NCI-H82 treated with DMSO at 0.1 percent for 48 hours (cell line): Measurements from ENCODE around the gene TM9SF1.
"Not testable (repeated sequence)": the region's sequence is repeated elsewhere in the genome, so short reads cannot be mapped to it uniquely, and the experiment has no call there.

Experiments used
- DNase-seq: peaks from one replicate; lab custom pipeline; 2025; ENCODE audit not compliant: unreplicated experiment; lab: John Stamatoyannopoulos, UW

TM9SF1 gene

GRCh38 chr14:24224618-24225071 lies 29.4 kb upstream of the TM9SF1 start:
- DNase-seq: no peak

- DNase-seq: not testable (repeated sequence)
Observed at GRCh38 chr14:24222987-24223386, 27.7 kb upstream of the TM9SF1 start.

- DNase-seq: no peak
Observed at GRCh38 chr14:24219521-24219920, 24.3 kb upstream of the TM9SF1 start.

GRCh38 chr14:24219080-24219479 lies 23.8 kb upstream of the TM9SF1 start:
- DNase-seq: no peak

- DNase-seq: not testable (repeated sequence)
Observed at GRCh38 chr14:24216876-24217275, 21.6 kb upstream of the TM9SF1 start.

- DNase-seq: no peak
Observed at GRCh38 chr14:24216345-24216699, 21.1 kb upstream of the TM9SF1 start.

- peak; percentile 48 for DNase-seq
Observed at GRCh38 chr14:24215495-24216344, 20.5 kb upstream of the TM9SF1 start, which contains the start of gene MDP1. MDP1 (minus strand) TSS chr14:24216066; CDS start chr14:24215955, 111 bp downstream.

- DNase-seq: no peak
Observed at GRCh38 chr14:24213866-24214662, 18.8 kb upstream of the TM9SF1 start.

- peak; percentile 79 for DNase-seq
Observed at GRCh38 chr14:24212924-24213865, 18.0 kb upstream of the TM9SF1 start, which contains the start of gene CHMP4A. CHMP4A (minus strand) TSS chr14:24213488; CDS start chr14:24213439, 49 bp downstream.

GRCh38 chr14:24211311-24211710 lies 16.1 kb upstream of the TM9SF1 start:
- no peak for DNase-seq

- no peak for DNase-seq
Observed at GRCh38 chr14:24207625-24208024, 12.4 kb upstream of the TM9SF1 start.

GRCh38 chr14:24207104-24207551 lies 11.9 kb upstream of the TM9SF1 start:
- no peak for DNase-seq

GRCh38 chr14:24206260-24207103 lies 11.2 kb upstream of the TM9SF1 start:
- DNase-seq: no peak

GRCh38 chr14:24204163-24205146 lies 9.2 kb upstream of the TM9SF1 start:
- DNase-seq: peak; percentile 29

GRCh38 chr14:24203249-24203886 lies 8.1 kb upstream of the TM9SF1 start:
- not testable (repeated sequence) for DNase-seq

- not testable (repeated sequence) for DNase-seq
Observed at GRCh38 chr14:24202538-24202937, 7.3 kb upstream of the TM9SF1 start.

GRCh38 chr14:24198814-24199524 lies 3.7 kb upstream of the TM9SF1 start:
- DNase-seq: no peak
